GM12891 (cell line): ENCODE data around the gene LFNG.

Experiments
- POLR2A ChIP-seq: IDR thresholded peaks from 2 replicates; pipeline ENCODE4 v1.6.1; 2011; ENCODE audit warnings: low read depth, low read length, control low read depth
- POLR2AphosphoS5 ChIP-seq: IDR thresholded peaks from 2 replicates; pipeline ENCODE4 v1.6.1; 2011; ENCODE audit warnings: low read depth, low read length, control low read depth
- TAF1 ChIP-seq: IDR thresholded peaks from 2 replicates; pipeline ENCODE4 v1.6.1; 2011; ENCODE audit warnings: low read depth, low read length, control low read depth

- no peak for TF ChIP-seq TAF1
- no peak for TF ChIP-seq POLR2AphosphoS5
- no peak for TF ChIP-seq POLR2A
Measured at GRCh38 chr7:2502647-2502966, 17.0 kb upstream of the LFNG start.
